ENCODE measurements around the gene PRRX1.

PRRX1 gene

GRCh38 chr1:170692866-170693575, 29.1 kb downstream of the PRRX1 start:
- no peak for DNase-seq

GRCh38 chr1:170694172-170694926, 30.4 kb downstream of the PRRX1 start:
- DNase-seq: no peak

GRCh38 chr1:170695955-170696590, 32.1 kb downstream of the PRRX1 start:
- no peak for DNase-seq

- no peak for DNase-seq
Observed at GRCh38 chr1:170696591-170697290, 32.8 kb downstream of the PRRX1 start.

GRCh38 chr1:170697316-170697715, 33.4 kb downstream of the PRRX1 start:
- DNase-seq: no peak

GRCh38 chr1:170698301-170699275, 34.7 kb downstream of the PRRX1 start:
- no peak for DNase-seq

- no peak for DNase-seq
Observed at GRCh38 chr1:170699696-170700095, 35.8 kb downstream of the PRRX1 start.

GRCh38 chr1:170700842-170701615, 37.1 kb downstream of the PRRX1 start:
- DNase-seq: no peak

- no peak for DNase-seq
Observed at GRCh38 chr1:170701962-170702361, 38.0 kb downstream of the PRRX1 start.

- DNase-seq: no peak
Observed at GRCh38 chr1:170703591-170703990, 39.7 kb downstream of the PRRX1 start.

- DNase-seq: no peak
Observed at GRCh38 chr1:170704256-170704655, 40.3 kb downstream of the PRRX1 start.

- DNase-seq: no peak
Observed at GRCh38 chr1:170705981-170706380, 42.0 kb downstream of the PRRX1 start.

GRCh38 chr1:170707117-170707516, 43.2 kb downstream of the PRRX1 start:
- DNase-seq: no peak

GRCh38 chr1:170707959-170708655, 44.2 kb downstream of the PRRX1 start:
- DNase-seq: no peak

GRCh38 chr1:170711682-170712081, 47.8 kb downstream of the PRRX1 start:
- no peak for DNase-seq

- DNase-seq: no peak
Observed at GRCh38 chr1:170714163-170714562, 50.2 kb downstream of the PRRX1 start.

GRCh38 chr1:170714938-170715337, 51.0 kb downstream of the PRRX1 start:
- DNase-seq: no peak

GRCh38 chr1:170716835-170717429, 53.0 kb downstream of the PRRX1 start:
- no peak for DNase-seq

GRCh38 chr1:170720661-170721060, 56.7 kb downstream of the PRRX1 start:
- DNase-seq: no peak

GRCh38 chr1:170721621-170722020, 57.7 kb downstream of the PRRX1 start:
- no peak for DNase-seq

Data from NCI-H1092 treated with DMSO at 0.1 percent for 48 hours (cell line).